Uterus (tissue), 4 donors: ENCODE results near the gene TPRG1. TPM values are rescaled to one million over a fixed set of nuclear protein-coding genes. Genes with fewer than 3 reads are reported as not detected.

Experiments
- DNase-seq, 2 donors: peaks; one replicate each; pipeline ENCODE4 v3.0.0-alpha.2; 2019 to 2020
- H3K27ac ChIP-seq, 2 donors: fragments of 200-600 bp; sonication (generic); 1 replicate in 1 of 2; 2 replicates in 1 of 2; pipeline ENCODE4 v1.5.1; 2016 to 2018
- H3K27me3 ChIP-seq, 2 donors: fragments of 200-600 bp; sonication (generic); one replicate each; pipeline ENCODE4 v1.5.1; 2018 to 2019; ENCODE audit warnings: control low read depth in 1 of 2
- H3K36me3 ChIP-seq, 2 donors: fragments of 200-600 bp; sonication (generic); one replicate each; pipeline ENCODE4 v1.5.1; 2019; ENCODE audit warnings: control low read depth in 1 of 2
- H3K4me1 ChIP-seq, 2 donors: fragments of 200-600 bp; sonication (generic); one replicate each; pipeline ENCODE4 v1.5.1; 2018 to 2019; ENCODE audit warnings: control low read depth in 1 of 2
- H3K4me3 ChIP-seq, 2 donors: fragments of 200-600 bp; sonication (generic); 1 replicate in 1 of 2; 2 replicates in 1 of 2; pipeline ENCODE4 v1.5.1; 2018 to 2019; ENCODE audit warnings: mild to moderate bottlenecking in 1 of 2
- H3K9me3 ChIP-seq, 2 donors: fragments of 200-600 bp; sonication (generic); one replicate each; pipeline ENCODE4 v1.5.1; 2019; ENCODE audit warnings: control low read depth in 1 of 2
- CTCF ChIP-seq, 4 experiments: fragments of 200-600 bp in 2 of 4; fragments of 450-650 bp in 2 of 4; sonication (generic) in 2 of 4; IDR thresholded peaks; one replicate each; pipeline ENCODE4 v1.5.1; 2016 to 2019; ENCODE audit warnings: antibody characterized with exemption in 4 of 4, mild to moderate bottlenecking in 2 of 4, moderate library complexity in 1 of 4
- POLR2A ChIP-seq, 2 donors: fragments of 450-650 bp; IDR thresholded peaks; one replicate each; pipeline ENCODE4 v1.6.1; 2016; ENCODE audit warnings: antibody characterized with exemption in 2 of 2, mild to moderate bottlenecking in 1 of 2, moderate library complexity in 1 of 2
- intact Hi-C: fragments of 100-400 bp; cut with DNase I; formaldehyde crosslinking; loops from one replicate; pipeline ENCODE4 v1.15.1; 2023; ENCODE audit warnings: low total_unique reads
- total RNA-seq, 4 donors: library from RNA; depleted of rRNA in 3 of 4; stranded (reverse); fragments of >200 nt in 3 of 4; gene quantifications; one replicate each; pipeline versions ENCODE4 v1.1.0 to v1.2.4, GENCODE V29; 2014 to 2023
- donor health status: DM: yes; HTN: yes; CAD: no.

Gene TPRG1
- total RNA-seq, 4 donors from 2014 or later = 7.7 to 29.4 (median 8.3) TPM

- H3K27ac ChIP-seq = no peak overlapping the region
- no peak overlapping the region for H3K4me3 ChIP-seq
- no peaks in the 10 kb centered on the region for H3K36me3 ChIP-seq
- no peaks in the 10 kb centered on the region for H3K4me1 ChIP-seq
- intact Hi-C loops = no loop called here
- TF ChIP-seq CTCF (IDR thresholded peaks at IDR 0.05) = no peak
- no peak for TF ChIP-seq POLR2A (IDR thresholded peaks at IDR 0.05)
- no peaks in the 10 kb centered on the region for H3K27me3 ChIP-seq
- no peaks in the 10 kb centered on the region for H3K9me3 ChIP-seq
- DNase-seq = no peak
Measured at GRCh38 chr3:189227249-189227648, 55.5 kb downstream of the TPRG1 start.

- Histone ChIP-seq H3K4me1 (no peaks in the 10 kb centered on the region), H3K27me3 (no peaks in the 10 kb centered on the region), H3K36me3 (no peaks in the 10 kb centered on the region), H3K4me3 (no peak overlapping the region), H3K27ac (no peak overlapping the region), H3K9me3 (no peaks in the 10 kb centered on the region)
- intact Hi-C loops = no loop called here
- no peak for TF ChIP-seq POLR2A (IDR thresholded peaks at IDR 0.05)
- TF ChIP-seq CTCF (IDR thresholded peaks at IDR 0.05) = no peak
- no peak for DNase-seq
Measured at GRCh38 chr3:189229196-189229828, 57.5 kb downstream of the TPRG1 start.

- TF ChIP-seq CTCF (IDR thresholded peaks at IDR 0.05) = no peak
- TF ChIP-seq POLR2A (IDR thresholded peaks at IDR 0.05) = no peak
- Histone ChIP-seq H3K27me3 (no peaks in the 10 kb centered on the region), H3K36me3 (no peaks in the 10 kb centered on the region), H3K4me1 (no peaks in the 10 kb centered on the region), H3K27ac (no peak overlapping the region), H3K9me3 (no peaks in the 10 kb centered on the region), H3K4me3 (no peak overlapping the region)
- DNase-seq = no peak
- intact Hi-C loops = no loop called here
Measured at GRCh38 chr3:189232790-189233189, 61.0 kb downstream of the TPRG1 start.

GRCh38 chr3:189233225-189233858 is 61.6 kb downstream of the TPRG1 start:
- H3K4me3 ChIP-seq = no peak overlapping the region
- TF ChIP-seq CTCF (IDR thresholded peaks at IDR 0.05) (peak; percentile 38 to 55 (median 48)), POLR2A (IDR thresholded peaks at IDR 0.05) (no peak)
- H3K27me3 ChIP-seq = no peaks in the 10 kb centered on the region
- peak; percentile 46 to 47 for DNase-seq
- H3K36me3 ChIP-seq = no peaks in the 10 kb centered on the region
- H3K9me3 ChIP-seq = no peaks in the 10 kb centered on the region
- H3K27ac ChIP-seq = no peak overlapping the region
- no peaks in the 10 kb centered on the region for H3K4me1 ChIP-seq
- intact Hi-C loops = no loop called here

GRCh38 chr3:189235214-189235613 is 63.4 kb downstream of the TPRG1 start:
- no peak for DNase-seq
- Histone ChIP-seq H3K9me3 (no peaks in the 10 kb centered on the region), H3K27ac (no peak overlapping the region), H3K4me3 (no peak overlapping the region), H3K27me3 (no peaks in the 10 kb centered on the region), H3K4me1 (no peaks in the 10 kb centered on the region), H3K36me3 (no peaks in the 10 kb centered on the region)
- intact Hi-C loops = no loop called here
- TF ChIP-seq CTCF (IDR thresholded peaks at IDR 0.05) = no peak
- no peak for TF ChIP-seq POLR2A (IDR thresholded peaks at IDR 0.05)
